ENCODE results near the gene SAMD4A. TPM values are rescaled to one million over a fixed set of nuclear protein-coding genes. Genes with fewer than 3 reads are reported as not detected.

The SAMD4A gene
- total RNA-seq, 4 donors from 2014 or later = 39.8 to 53.3 (median 48.0) TPM

DNA sequence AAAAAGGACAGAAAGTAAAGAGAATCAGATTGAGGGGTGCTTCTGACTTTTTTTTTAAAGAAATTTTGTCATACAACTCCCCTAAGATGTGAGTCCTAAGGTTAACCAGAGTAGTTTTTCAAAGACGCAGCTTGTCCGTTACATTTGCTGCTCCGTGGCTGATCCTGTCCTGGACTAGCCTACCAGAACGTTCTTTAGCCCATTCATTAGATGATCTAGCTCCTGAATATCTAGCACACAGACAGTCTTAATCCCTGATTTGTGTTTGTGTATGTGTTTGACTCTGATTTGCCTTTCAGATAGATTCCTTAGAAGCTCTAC, 60.3 kb downstream of the SAMD4A start:
- peaks cover 0 to 65% (median 32%) of the 10 kb centered on the region in 4 donors for H3K4me1 ChIP-seq
- TF ChIP-seq, protein P1, sequence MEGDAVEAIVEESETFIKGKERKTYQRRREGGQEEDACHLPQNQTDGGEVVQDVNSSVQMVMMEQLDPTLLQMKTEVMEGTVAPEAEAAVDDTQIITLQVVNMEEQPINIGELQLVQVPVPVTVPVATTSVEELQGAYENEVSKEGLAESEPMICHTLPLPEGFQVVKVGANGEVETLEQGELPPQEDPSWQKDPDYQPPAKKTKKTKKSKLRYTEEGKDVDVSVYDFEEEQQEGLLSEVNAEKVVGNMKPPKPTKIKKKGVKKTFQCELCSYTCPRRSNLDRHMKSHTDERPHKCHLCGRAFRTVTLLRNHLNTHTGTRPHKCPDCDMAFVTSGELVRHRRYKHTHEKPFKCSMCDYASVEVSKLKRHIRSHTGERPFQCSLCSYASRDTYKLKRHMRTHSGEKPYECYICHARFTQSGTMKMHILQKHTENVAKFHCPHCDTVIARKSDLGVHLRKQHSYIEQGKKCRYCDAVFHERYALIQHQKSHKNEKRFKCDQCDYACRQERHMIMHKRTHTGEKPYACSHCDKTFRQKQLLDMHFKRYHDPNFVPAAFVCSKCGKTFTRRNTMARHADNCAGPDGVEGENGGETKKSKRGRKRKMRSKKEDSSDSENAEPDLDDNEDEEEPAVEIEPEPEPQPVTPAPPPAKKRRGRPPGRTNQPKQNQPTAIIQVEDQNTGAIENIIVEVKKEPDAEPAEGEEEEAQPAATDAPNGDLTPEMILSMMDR (IDR thresholded peaks at IDR 0.05) = no peak
- TF ChIP-seq POLR2A (IDR thresholded peaks at IDR 0.05) = no peak
- TF ChIP-seq EP300 (IDR thresholded peaks at IDR 0.05) = no peak
- 25 to 33% methylated on average over 4 of the region's 4 CpGs for WGBS, 2 donors
- no peaks in the 10 kb centered on the region for H3K9me3 ChIP-seq
- H3K36me3 ChIP-seq = no peaks in the 10 kb centered on the region
- no peak for DNase-seq (ENCODE audit: low spot score in 2 of 2)
- peak overlapping the region; percentile 11 to 34 (median 26) for H3K4me3 ChIP-seq
- no peaks in the 10 kb centered on the region for H3K27me3 ChIP-seq
- peak overlapping the region; percentile 68 to 90 (median 78) for H3K27ac ChIP-seq

DNA sequence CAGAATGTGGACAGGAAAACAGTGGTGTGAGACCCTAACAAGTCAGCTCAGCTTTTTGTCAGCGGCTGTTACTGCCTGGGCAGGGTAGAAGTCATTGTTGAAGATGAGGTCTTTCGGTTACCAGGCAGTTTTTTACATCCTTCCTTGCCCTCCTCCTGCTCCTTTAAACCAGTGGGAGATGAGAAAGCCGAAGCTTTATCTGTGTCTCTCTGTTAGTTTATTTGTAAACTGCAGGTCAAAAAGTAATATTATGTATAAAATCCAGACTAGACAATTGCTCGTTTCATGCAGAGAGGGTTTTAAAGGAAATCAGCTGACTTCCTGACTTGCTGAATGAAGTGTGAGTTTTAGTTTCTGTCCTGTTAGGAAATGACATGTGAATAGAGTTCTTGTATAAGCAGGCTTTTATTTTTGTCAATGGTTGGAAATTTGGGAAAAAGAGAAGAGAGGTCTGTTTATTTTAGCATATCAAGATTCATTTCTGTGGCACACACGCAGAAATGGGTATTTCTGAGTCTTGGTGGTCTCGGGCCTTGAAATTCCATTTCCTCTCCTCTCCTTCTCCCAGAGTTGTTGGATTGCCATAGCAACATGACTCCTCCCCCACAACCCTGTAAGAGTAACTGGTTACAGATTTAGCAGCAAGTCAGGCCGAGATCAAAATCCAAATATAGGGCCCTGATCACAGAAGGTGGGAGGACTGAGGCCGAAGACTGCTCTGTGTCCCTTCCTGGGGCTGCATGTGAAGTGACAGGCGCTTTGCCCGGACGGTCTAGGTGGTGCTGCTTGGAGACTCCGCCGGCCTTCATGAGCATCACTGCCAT, 60.8 kb downstream of the SAMD4A start:
- peak in 1 of 2 donors; percentile 55 for DNase-seq (ENCODE audit: low spot score in 2 of 2)

DNA sequence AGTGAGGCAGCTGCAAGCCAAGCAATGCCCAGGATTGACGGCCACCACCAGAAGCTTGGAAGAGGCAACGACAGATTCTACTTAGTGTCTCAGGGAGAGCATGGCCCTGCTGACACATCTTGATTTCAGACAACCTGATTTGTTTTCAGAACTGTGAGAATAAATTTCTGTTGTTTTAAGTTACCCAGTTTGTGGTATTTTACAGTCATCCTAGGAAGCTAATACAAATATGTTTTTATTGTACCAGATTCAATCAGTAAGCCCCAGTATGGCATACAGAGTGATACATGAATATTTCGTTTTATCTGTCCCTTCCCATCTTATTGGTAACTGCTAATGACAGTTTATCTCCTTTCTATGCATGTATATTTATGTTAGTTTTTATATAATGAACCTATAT, 62.3 kb downstream of the SAMD4A start:
- Histone ChIP-seq H3K36me3 (no peaks in the 10 kb centered on the region), H3K4me3 (no peak overlapping the region), H3K27me3 (no peaks in the 10 kb centered on the region), H3K9me3 (no peaks in the 10 kb centered on the region), H3K27ac (peak overlapping the region in 3 of 4 donors; percentile 69 to 90 (median 86)), H3K4me1 (peaks cover 0 to 63% (median 32%) of the 10 kb centered on the region in 4 donors)
- TF ChIP-seq, protein P1 (IDR thresholded peaks at IDR 0.05) = no peak
- TF ChIP-seq POLR2A (IDR thresholded peaks at IDR 0.05) (no peak), EP300 (IDR thresholded peaks at IDR 0.05) (no peak)
- 87 to 91% methylated on average over 3 of the region's 3 CpGs for WGBS, 2 donors
- no peak for DNase-seq (ENCODE audit: low spot score in 2 of 2)

More for the DNA sequence above, 60.8 kb downstream of the SAMD4A start:
- Histone ChIP-seq H3K27ac (peak overlapping the region; percentile 68 to 90 (median 78)), H3K36me3 (no peaks in the 10 kb centered on the region), H3K4me3 (peak overlapping the region; percentile 11 to 34 (median 26)), H3K4me1 (peaks cover 0 to 65% (median 32%) of the 10 kb centered on the region in 4 donors), H3K9me3 (no peaks in the 10 kb centered on the region), H3K27me3 (no peaks in the 10 kb centered on the region)
- TF ChIP-seq, protein P1 (IDR thresholded peaks at IDR 0.05) = no peak
- TF ChIP-seq EP300 (IDR thresholded peaks at IDR 0.05) = peak; percentile 59 to 71
- WGBS, 2 donors = 22 to 23% methylated on average over 13 of the region's 13 CpGs

DNA sequence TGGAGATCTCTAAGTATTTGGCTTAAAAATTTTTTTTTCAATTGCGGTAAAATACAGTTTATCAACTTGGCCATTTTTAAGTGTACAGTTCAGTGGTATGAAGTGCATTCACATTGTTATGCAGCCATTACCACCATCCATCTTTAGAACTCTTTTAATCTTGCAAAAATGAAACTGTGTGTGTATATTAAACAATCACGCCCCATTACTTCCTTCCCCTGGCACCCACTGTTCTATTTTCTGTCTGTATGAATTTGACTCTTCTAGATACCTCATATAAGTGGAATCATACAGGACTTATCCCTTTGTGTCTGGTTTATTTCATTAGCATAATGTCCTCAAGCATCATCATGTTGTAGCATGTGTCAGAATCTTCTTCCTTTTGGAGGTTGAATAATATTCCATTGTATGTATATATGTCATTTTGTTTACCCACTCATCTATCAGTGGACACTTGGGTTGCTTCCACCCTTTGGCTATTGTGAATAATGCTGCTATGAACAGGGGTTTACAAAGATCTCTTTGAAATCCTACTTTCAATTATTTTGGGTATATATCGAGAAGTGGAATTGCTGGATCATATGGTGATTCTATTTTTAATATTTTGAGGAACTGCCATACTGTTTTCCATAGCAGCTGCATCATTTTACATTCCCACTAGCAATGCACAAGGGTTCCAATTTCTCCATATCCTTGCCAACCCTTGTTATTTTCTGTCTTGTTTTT, 62.9 kb downstream of the SAMD4A start:
- DNase-seq (ENCODE audit: low spot score in 2 of 2) = no peak
- WGBS, 2 donors = 62 to 65% methylated on average over 3 of the region's 3 CpGs
- H3K27me3 ChIP-seq = no peaks in the 10 kb centered on the region
- H3K9me3 ChIP-seq = no peaks in the 10 kb centered on the region
- H3K4me1 ChIP-seq = peaks cover 0 to 57% (median 32%) of the 10 kb centered on the region in 4 donors
- TF ChIP-seq EP300 (IDR thresholded peaks at IDR 0.05) = no peak
- no peak for TF ChIP-seq POLR2A (IDR thresholded peaks at IDR 0.05)
- TF ChIP-seq, protein P1 (IDR thresholded peaks at IDR 0.05) = no peak
- H3K36me3 ChIP-seq = no peaks in the 10 kb centered on the region
- H3K4me3 ChIP-seq = no peak overlapping the region
- peak overlapping the region in 1 of 4 donors; percentile 90 for H3K27ac ChIP-seq

DNA sequence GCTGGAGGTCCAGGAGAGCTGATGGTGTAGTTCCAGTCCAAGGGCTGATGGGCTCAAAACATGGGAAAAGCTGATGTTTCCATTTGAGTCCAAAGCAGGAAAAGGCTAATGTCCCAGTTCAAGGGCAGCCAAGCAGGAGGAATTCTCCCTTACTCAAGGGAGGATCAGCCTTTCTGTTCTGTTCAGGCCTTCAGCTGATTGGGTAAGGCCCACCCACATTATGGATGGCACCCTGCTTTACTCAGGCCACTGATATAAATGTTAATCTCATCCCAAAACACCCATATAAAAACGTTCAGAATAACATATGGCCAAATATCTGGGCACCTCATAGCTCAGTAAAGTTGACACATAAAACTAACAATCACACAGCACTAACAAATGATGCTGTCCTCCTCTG, 64.1 kb downstream of the SAMD4A start:
- H3K27me3 ChIP-seq = no peaks in the 10 kb centered on the region
- 48 to 53% methylated on average over 1 of the region's 1 CpG for WGBS, 2 donors
- no peak overlapping the region for H3K27ac ChIP-seq
- no peak for DNase-seq (ENCODE audit: low spot score in 2 of 2)
- no peaks in the 10 kb centered on the region for H3K36me3 ChIP-seq
- no peak overlapping the region for H3K4me3 ChIP-seq
- TF ChIP-seq, protein P1 (IDR thresholded peaks at IDR 0.05) = no peak
- TF ChIP-seq EP300 (IDR thresholded peaks at IDR 0.05) = no peak
- no peak for TF ChIP-seq POLR2A (IDR thresholded peaks at IDR 0.05)
- no peaks in the 10 kb centered on the region for H3K9me3 ChIP-seq
- H3K4me1 ChIP-seq = peaks cover 0 to 45% (median 32%) of the 10 kb centered on the region in 4 donors

Data from tibial nerve (tissue), 4 donors.